A549 (cell line): Measurements from ENCODE around the gene TTN. TPM values are rescaled to one million over a fixed set of nuclear protein-coding genes. Genes with fewer than 3 reads are reported as not detected.

Source experiments
- ATAC-seq, 2 experiments: fragments of 200-7000 bp in 1 of 2; fragments of >200 bp in 1 of 2; cut with Nextera tagmentation in 1 of 2; cut with Tn5 transposase in 1 of 2; 3 replicates each; pipeline versions ENCODE4 v1.8.0 to v1.9.1; 2018 to 2020; ENCODE audit warnings: mild to moderate bottlenecking in 1 of 2, moderate library complexity in 1 of 2
- CTCF ChIA-PET: fragments of 300-600 bp; sonication (Branson Sonifier 250); formaldehyde crosslinking; extraction: SDS; loops from one replicate; lab custom pipeline; 2021; ENCODE audit warnings: antibody characterized with exemption, inconsistent platforms; lab: Yijun Ruan, JAX
- POLR2A ChIA-PET: fragments of 350-600 bp; formaldehyde crosslinking; extraction: SDS; loops from one replicate; lab custom pipeline; 2021; ENCODE audit warnings: antibody characterized with exemption, inconsistent platforms; lab: Yijun Ruan, JAX
- DNase-seq, 2 experiments: peaks; one replicate each; pipeline versions ENCODE4 v3.0.0 to v3.0.0-alpha.2; 2011 to 2016; ENCODE audit warnings: low read depth in 1 of 2, low spot score in 1 of 2
- FAIRE-seq: peaks from 2 replicates; lab custom pipeline; 2011; peaks lifted over from hg19 to GRCh38; lab: Jason Lieb, UNC
- H3K27ac ChIP-seq, 2 experiments: fragments of >200 bp; sonication (Bioruptor Twin); formaldehyde crosslinking; 3 replicates each; pipeline ENCODE4 v1.5.1; 2016 to 2017
- H3K4me1 ChIP-seq: fragments of >200 bp; sonication (Bioruptor Twin); formaldehyde crosslinking; 3 replicates; pipeline ENCODE4 v1.6.1; 2016
- H3K4me2 ChIP-seq: fragments of >200 bp; sonication (Bioruptor Twin); formaldehyde crosslinking; 3 replicates; pipeline ENCODE4 v1.6.1; 2016
- H3K4me3 ChIP-seq: fragments of >200 bp; sonication (Bioruptor Twin); formaldehyde crosslinking; 3 replicates; pipeline ENCODE4 v1.5.1; 2016
- H3K9me3 ChIP-seq: fragments of >200 bp; sonication (Bioruptor Twin); formaldehyde crosslinking; 3 replicates; pipeline ENCODE4 v1.6.1; 2016
- BHLHE40 ChIP-seq: IDR thresholded peaks from 2 replicates; pipeline ENCODE4 v1.6.1; 2012; ENCODE audit warnings: low read depth, low read length, inconsistent platforms
- CBX8 ChIP-seq: fragments of 200-600 bp; sonication (generic); IDR thresholded peaks from 2 replicates; pipeline ENCODE4 v1.6.1; 2016
- CHD2 ChIP-seq: fragments of 150-350 bp; IDR thresholded peaks from 2 replicates; pipeline ENCODE4 v1.6.1; 2014; ENCODE audit warnings: low read length; ENCODE audit not compliant: partially characterized antibody
- EHF ChIP-seq: fragments of 250-450 bp; sonication (Bioruptor Pico); IDR thresholded peaks from 2 replicates; pipeline ENCODE4 v1.5.0; 2020; ENCODE audit warnings: mild to moderate bottlenecking
- EHMT2 ChIP-seq: fragments of 200-600 bp; sonication (generic); IDR thresholded peaks from 2 replicates; pipeline ENCODE4 v1.6.1; 2016; ENCODE audit warnings: antibody characterized with exemption, low read depth, mild to moderate bottlenecking, moderate library complexity
- EP300 ChIP-seq, 2 experiments: fragments of >200 bp; sonication (Bioruptor Twin); formaldehyde crosslinking; IDR thresholded peaks; 2 replicates in 1 of 2; 3 replicates in 1 of 2; pipeline ENCODE4 v1.6.1; 2016 to 2017
- GATA3 ChIP-seq: IDR thresholded peaks from 2 replicates; pipeline ENCODE4 v1.6.1; 2012; ENCODE audit warnings: borderline replicate concordance
- HEYL ChIP-seq: fragments of 250-450 bp; sonication (Bioruptor Pico); IDR thresholded peaks from 2 replicates; pipeline ENCODE4 v1.8.0; 2021; ENCODE audit warnings: mild to moderate bottlenecking, moderate library complexity
- KDM1A ChIP-seq: fragments of 200-600 bp; sonication (generic); IDR thresholded peaks from 2 replicates; pipeline ENCODE4 v1.6.1; 2016; ENCODE audit warnings: low read depth, mild to moderate bottlenecking
- KDM5A ChIP-seq: fragments of 200-600 bp; sonication (generic); IDR thresholded peaks from 2 replicates; pipeline ENCODE4 v1.6.1; 2016; ENCODE audit warnings: antibody characterized with exemption, mild to moderate bottlenecking
- MAFK ChIP-seq: fragments of 450-650 bp; IDR thresholded peaks from 2 replicates; pipeline ENCODE4 v1.6.1; 2014; ENCODE audit not compliant: partially characterized antibody
- MYC ChIP-seq: IDR thresholded peaks from 2 replicates; pipeline ENCODE4 v1.6.1; 2012; ENCODE audit warnings: mild to moderate bottlenecking, inconsistent platforms, low read length, improper control_type of control experiment, borderline replicate concordance
- NPAS2 ChIP-seq: fragments of 250-450 bp; sonication (Bioruptor Pico); IDR thresholded peaks from 2 replicates; pipeline ENCODE4 v1.8.0; 2022; ENCODE audit warnings: mild to moderate bottlenecking, moderate library complexity, borderline replicate concordance
- RARB ChIP-seq: fragments of 250-450 bp; sonication (Bioruptor Pico); IDR thresholded peaks from 2 replicates; pipeline ENCODE4 v1.8.0; 2021; ENCODE audit warnings: mild to moderate bottlenecking, moderate library complexity
- SREBF2 ChIP-seq: fragments of 450-650 bp; IDR thresholded peaks from 2 replicates; pipeline ENCODE4 v1.6.1; 2014; ENCODE audit warnings: mild to moderate bottlenecking, moderate library complexity
- WGBS: methylation state at CpG from one replicate; pipeline ENCODE4 v1.1.6; 2017; ENCODE audit errors: missing lambda C conversion rate; 5-methylcytosine and 5-hydroxymethylcytosine counted together
- polyA plus RNA-seq, 4 experiments: library from polyadenylated mRNA; depleted of rRNA in 3 of 4; stranded (reverse); fragments of >200 nt; fragmentation: RNase III in 1 of 4; extraction: RNeasy Plus Mini Kit Qiagen cat#74134 plus additional on column Dnase treatment in 1 of 4; gene quantifications; 2 replicates in 3 of 4; 3 replicates in 1 of 4; pipeline ENCODE4 v1.2.3, GENCODE V29; 2011 to 2017
- TF ChIP-seq, protein P1 (sequence below): fragments of >200 bp; sonication (Bioruptor Twin); formaldehyde crosslinking; IDR thresholded peaks from 2 replicates; pipeline ENCODE4 v1.6.1; 2016
- TF ChIP-seq, protein P2 (sequence below): fragments of >200 bp; sonication (Bioruptor Twin); formaldehyde crosslinking; IDR thresholded peaks from 3 replicates; pipeline ENCODE4 v1.5.1; 2016
- TF ChIP-seq, protein P3 (sequence below): IDR thresholded peaks from 2 replicates; pipeline ENCODE4 v1.6.1; 2012
- TF ChIP-seq, protein P4 (sequence below): fragments of 200-600 bp; sonication (generic); IDR thresholded peaks from 2 replicates; pipeline ENCODE4 v1.6.1; 2016; ENCODE audit warnings: antibody characterized with exemption, mild to moderate bottlenecking, moderate library complexity

TTN gene
- polyA plus RNA-seq, 2 of the 4 experiments (the other 2 are of a cell fraction): under 0.01 TPM; not detected in 1

DNA sequence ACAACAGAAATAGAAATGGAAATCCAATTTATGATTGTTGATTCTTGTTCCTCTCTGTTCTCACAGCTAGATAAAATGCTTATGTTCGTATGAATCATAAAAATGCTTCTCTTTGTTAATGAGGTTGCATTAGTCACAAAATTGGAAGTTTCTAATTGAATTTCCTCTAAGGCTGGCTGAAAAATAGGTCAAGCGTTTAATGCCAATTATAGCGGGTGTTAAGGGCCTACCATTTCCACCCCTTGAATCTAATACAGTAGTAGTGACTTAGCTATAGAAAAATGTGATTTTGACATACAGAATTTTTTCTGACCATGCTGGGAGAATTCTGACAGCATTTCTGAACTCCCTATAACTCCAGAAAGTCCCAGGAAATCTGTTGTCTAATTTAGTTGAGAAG is 107.1 kb downstream of the TTN start:
- no peak overlapping the region for H3K4me3 ChIP-seq
- TF ChIP-seq, protein P1, sequence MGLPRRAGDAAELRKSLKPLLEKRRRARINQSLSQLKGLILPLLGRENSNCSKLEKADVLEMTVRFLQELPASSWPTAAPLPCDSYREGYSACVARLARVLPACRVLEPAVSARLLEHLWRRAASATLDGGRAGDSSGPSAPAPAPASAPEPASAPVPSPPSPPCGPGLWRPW: no peak
- no peak for TF ChIP-seq CHD2
- no peak for TF ChIP-seq EHF
- TF ChIP-seq RARB (CRISPR knock-in tag): no peak
- no peak for TF ChIP-seq KDM5A
- TF ChIP-seq, protein P2, sequence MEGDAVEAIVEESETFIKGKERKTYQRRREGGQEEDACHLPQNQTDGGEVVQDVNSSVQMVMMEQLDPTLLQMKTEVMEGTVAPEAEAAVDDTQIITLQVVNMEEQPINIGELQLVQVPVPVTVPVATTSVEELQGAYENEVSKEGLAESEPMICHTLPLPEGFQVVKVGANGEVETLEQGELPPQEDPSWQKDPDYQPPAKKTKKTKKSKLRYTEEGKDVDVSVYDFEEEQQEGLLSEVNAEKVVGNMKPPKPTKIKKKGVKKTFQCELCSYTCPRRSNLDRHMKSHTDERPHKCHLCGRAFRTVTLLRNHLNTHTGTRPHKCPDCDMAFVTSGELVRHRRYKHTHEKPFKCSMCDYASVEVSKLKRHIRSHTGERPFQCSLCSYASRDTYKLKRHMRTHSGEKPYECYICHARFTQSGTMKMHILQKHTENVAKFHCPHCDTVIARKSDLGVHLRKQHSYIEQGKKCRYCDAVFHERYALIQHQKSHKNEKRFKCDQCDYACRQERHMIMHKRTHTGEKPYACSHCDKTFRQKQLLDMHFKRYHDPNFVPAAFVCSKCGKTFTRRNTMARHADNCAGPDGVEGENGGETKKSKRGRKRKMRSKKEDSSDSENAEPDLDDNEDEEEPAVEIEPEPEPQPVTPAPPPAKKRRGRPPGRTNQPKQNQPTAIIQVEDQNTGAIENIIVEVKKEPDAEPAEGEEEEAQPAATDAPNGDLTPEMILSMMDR: no peak
- no peak for TF ChIP-seq HEYL
- TF ChIP-seq BHLHE40: no peak
- TF ChIP-seq EHMT2: no peak
- TF ChIP-seq, protein P3, sequence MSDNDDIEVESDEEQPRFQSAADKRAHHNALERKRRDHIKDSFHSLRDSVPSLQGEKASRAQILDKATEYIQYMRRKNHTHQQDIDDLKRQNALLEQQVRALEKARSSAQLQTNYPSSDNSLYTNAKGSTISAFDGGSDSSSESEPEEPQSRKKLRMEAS: no peak
- TF ChIP-seq NPAS2: no peak
- no peak for TF ChIP-seq CBX8
- TF ChIP-seq EP300 (IDR thresholded peaks at IDR 0.05): no peak
- TF ChIP-seq, all 56 proteins: peak for 0
- Histone ChIP-seq H3K27ac (no peak overlapping the region), H3K9me3 (no peaks in the 10 kb centered on the region), H3K4me1 (no peaks in the 10 kb centered on the region), H3K4me2 (no peak overlapping the region)
- DNase-seq (no peak), ATAC-seq (no peak), FAIRE-seq (no peak)
- ChIA-PET POLR2A (interaction anchor here (0.6 kb wide), 1 partner anchor 248 kb away, joined by 11 read pairs; no protein-coding TSS in a partner anchor), CTCF (interaction anchor here (0.6 to 1.4 kb wide), 8 partner anchors 9 to 658 kb away, joined by 3 to 7 read pairs (median 3); no protein-coding TSS in a partner anchor)
- 62% methylated on average over 3 of the region's 3 CpGs for WGBS

DNA sequence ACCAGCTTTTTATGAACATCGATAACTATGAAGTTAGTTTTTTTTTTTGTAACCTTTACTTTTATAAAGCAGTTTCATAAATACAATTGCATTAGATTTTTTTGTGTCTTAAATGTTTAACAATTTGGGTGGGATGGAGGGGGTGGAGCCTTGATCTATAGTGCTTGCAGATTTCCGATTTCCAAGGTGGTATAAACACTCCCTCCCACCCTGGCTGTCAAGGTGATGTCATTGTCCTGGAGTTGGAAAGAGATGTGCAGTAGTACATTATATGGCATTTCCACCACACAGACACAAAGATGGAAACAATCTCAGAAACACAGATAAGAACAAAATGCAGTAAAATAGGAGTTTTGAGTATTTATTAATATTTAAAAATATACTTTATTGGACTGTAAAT is 114.4 kb downstream of the TTN start:
- CTCF ChIA-PET: interaction anchor here (0.6 kb wide), 2 partner anchors 14 to 56 kb away, joined by 3 read pairs; no protein-coding TSS in a partner anchor
- POLR2A ChIA-PET: no interaction called here
- TF ChIP-seq KDM1A (no peak), NPAS2 (no peak), BHLHE40 (no peak), MYC (no peak), EHMT2 (no peak)
- no peak for FAIRE-seq
- Histone ChIP-seq H3K4me2 (no peak overlapping the region), H3K4me1 (no peaks in the 10 kb centered on the region), H3K9me3 (no peaks in the 10 kb centered on the region), H3K4me3 (no peak overlapping the region), H3K27ac (no peak overlapping the region)
- WGBS: 30% methylated on average over 2 of the region's 2 CpGs
- ATAC-seq: no peak
- no peak for DNase-seq

DNA sequence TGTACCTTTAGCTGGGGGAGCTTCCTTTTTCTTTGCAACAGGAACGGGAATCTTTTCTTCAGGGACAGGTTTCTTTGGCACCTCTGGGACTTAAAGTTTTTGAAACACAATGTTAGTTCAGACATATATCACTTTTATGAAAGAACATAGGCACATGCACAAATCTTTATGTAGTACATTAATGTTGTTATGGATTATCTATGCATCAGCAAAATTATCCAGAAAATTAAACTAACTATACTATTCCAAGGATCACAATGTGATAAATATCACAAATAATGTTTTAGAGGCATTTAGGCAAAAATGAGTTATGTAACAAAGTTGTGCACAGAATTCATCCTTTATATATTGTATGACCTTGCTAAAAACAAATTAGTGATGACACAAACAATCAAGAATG is 117.4 kb downstream of the TTN start:
- Histone ChIP-seq H3K4me2 (no peak overlapping the region), H3K27ac (no peak overlapping the region), H3K4me1 (no peaks in the 10 kb centered on the region), H3K9me3 (no peaks in the 10 kb centered on the region), H3K4me3 (no peak overlapping the region)
- 35% methylated on average over 1 of the region's 1 CpG for WGBS
- no peak for FAIRE-seq
- no peak for ATAC-seq
- TF ChIP-seq GATA3 (no peak), MAFK (peak; percentile 4)
- no peak for DNase-seq
- ChIA-PET CTCF (no interaction called here), POLR2A (no interaction called here)

DNA sequence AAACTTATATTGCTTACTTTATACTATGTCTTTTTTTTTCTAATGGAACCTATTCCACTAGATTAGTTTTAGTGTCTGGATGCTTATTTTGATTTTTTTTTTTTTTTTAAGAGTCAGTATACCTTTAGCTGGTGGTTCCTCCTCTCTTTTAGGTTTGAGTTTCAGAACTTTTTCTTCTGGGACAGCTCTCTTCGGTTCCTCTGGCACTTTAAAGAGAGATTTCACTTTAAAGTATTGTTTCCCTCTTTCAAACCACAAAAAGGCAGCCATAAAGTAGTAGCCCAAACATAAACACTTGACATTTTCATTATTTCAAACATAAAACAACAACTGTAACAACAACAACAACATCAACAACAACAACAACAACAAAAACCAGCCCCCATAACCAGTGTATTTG is 123.3 kb downstream of the TTN start:
- no peak for ATAC-seq
- FAIRE-seq: no peak
- H3K9me3 ChIP-seq: no peaks in the 10 kb centered on the region
- CTCF ChIA-PET: no interaction called here
- no peak overlapping the region for H3K27ac ChIP-seq
- no peak overlapping the region for H3K4me2 ChIP-seq
- POLR2A ChIA-PET: no interaction called here
- no peak for DNase-seq
- 3% methylated on average over 1 of the region's 1 CpG for WGBS
- no peak overlapping the region for H3K4me3 ChIP-seq
- no peaks in the 10 kb centered on the region for H3K4me1 ChIP-seq
- no peak for TF ChIP-seq SREBF2
- TF ChIP-seq, protein P4, sequence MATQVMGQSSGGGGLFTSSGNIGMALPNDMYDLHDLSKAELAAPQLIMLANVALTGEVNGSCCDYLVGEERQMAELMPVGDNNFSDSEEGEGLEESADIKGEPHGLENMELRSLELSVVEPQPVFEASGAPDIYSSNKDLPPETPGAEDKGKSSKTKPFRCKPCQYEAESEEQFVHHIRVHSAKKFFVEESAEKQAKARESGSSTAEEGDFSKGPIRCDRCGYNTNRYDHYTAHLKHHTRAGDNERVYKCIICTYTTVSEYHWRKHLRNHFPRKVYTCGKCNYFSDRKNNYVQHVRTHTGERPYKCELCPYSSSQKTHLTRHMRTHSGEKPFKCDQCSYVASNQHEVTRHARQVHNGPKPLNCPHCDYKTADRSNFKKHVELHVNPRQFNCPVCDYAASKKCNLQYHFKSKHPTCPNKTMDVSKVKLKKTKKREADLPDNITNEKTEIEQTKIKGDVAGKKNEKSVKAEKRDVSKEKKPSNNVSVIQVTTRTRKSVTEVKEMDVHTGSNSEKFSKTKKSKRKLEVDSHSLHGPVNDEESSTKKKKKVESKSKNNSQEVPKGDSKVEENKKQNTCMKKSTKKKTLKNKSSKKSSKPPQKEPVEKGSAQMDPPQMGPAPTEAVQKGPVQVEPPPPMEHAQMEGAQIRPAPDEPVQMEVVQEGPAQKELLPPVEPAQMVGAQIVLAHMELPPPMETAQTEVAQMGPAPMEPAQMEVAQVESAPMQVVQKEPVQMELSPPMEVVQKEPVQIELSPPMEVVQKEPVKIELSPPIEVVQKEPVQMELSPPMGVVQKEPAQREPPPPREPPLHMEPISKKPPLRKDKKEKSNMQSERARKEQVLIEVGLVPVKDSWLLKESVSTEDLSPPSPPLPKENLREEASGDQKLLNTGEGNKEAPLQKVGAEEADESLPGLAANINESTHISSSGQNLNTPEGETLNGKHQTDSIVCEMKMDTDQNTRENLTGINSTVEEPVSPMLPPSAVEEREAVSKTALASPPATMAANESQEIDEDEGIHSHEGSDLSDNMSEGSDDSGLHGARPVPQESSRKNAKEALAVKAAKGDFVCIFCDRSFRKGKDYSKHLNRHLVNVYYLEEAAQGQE: peak; percentile 20; the same call in 1 of the 2 replicates
